Glutamatergic neuron (in vitro differentiated cells): ENCODE data around the gene SWI5. TPM values are rescaled to one million over a fixed set of nuclear protein-coding genes. Genes with fewer than 3 reads are reported as not detected.

Source experiments
- DNase-seq: peaks from one replicate; pipeline ENCODE4 v3.0.0; 2022
- H3K27ac Mint-ChIP-seq: one replicate; pipeline ENCODE4 v1.8.0; 2020; ENCODE audit warnings: mild to moderate bottlenecking, mixed read lengths, inconsistent platforms; ENCODE audit not compliant: unreplicated experiment
- H3K27me3 Mint-ChIP-seq: one replicate; pipeline ENCODE4 v1.8.0; 2020; ENCODE audit warnings: mild to moderate bottlenecking, moderate library complexity, mixed read lengths, inconsistent platforms; ENCODE audit not compliant: unreplicated experiment
- H3K36me3 Mint-ChIP-seq: one replicate; pipeline ENCODE4 v1.8.0; 2020; ENCODE audit warnings: mild to moderate bottlenecking, mixed read lengths, inconsistent platforms; ENCODE audit not compliant: unreplicated experiment
- H3K4me1 Mint-ChIP-seq: one replicate; pipeline ENCODE4 v1.8.0; 2020; ENCODE audit warnings: mild to moderate bottlenecking, low read depth, mixed read lengths, inconsistent platforms; ENCODE audit not compliant: unreplicated experiment
- H3K4me3 Mint-ChIP-seq: one replicate; pipeline ENCODE4 v1.8.0; 2020; ENCODE audit warnings: mild to moderate bottlenecking, mixed read lengths, inconsistent platforms; ENCODE audit not compliant: unreplicated experiment
- H3K9me3 Mint-ChIP-seq: one replicate; pipeline ENCODE4 v1.8.0; 2020; ENCODE audit warnings: mild to moderate bottlenecking, moderate library complexity, mixed read lengths, inconsistent platforms; ENCODE audit not compliant: unreplicated experiment
- total RNA-seq: library from RNA; stranded (reverse); fragmentation: NEBNext Ultra II Directional; extraction: Animal tissue kit (Norgen Biotek cat#: 25700); gene quantifications from one replicate; pipeline ENCODE4 v1.2.1, GENCODE V29; 2021; ENCODE audit not compliant: unreplicated experiment
- TF ChIP-seq, protein P1 (sequence below): fragments of 200-600 bp; sonication (generic); IDR thresholded peaks from one replicate; pipeline ENCODE4 v1.5.0; 2021; ENCODE audit not compliant: partially characterized antibody, unreplicated experiment

The SWI5 gene
- total RNA-seq, 1 donor from 2014 or later: 13.7 TPM

DNA sequence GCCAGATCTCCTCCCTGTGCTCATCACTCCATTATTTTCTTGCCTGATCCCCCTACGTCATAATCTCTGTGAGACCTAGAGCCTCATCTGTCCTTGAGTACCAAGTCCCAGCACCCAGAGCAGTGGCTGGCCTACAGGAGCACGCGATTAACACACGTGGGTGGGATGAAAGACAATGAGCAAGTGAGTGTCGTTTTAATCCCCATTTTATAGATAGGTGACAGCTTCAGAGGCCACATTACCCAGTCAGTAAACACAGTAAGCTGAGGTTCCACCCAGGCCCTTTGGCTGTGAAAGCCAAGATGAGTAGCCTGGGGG, 28.9 kb downstream of the SWI5 start:
- H3K36me3 Mint-ChIP-seq: no peaks in the 10 kb centered on the region
- H3K4me1 Mint-ChIP-seq: no peaks in the 10 kb centered on the region
- H3K27ac Mint-ChIP-seq: no peak overlapping the region
- TF ChIP-seq, protein P1, sequence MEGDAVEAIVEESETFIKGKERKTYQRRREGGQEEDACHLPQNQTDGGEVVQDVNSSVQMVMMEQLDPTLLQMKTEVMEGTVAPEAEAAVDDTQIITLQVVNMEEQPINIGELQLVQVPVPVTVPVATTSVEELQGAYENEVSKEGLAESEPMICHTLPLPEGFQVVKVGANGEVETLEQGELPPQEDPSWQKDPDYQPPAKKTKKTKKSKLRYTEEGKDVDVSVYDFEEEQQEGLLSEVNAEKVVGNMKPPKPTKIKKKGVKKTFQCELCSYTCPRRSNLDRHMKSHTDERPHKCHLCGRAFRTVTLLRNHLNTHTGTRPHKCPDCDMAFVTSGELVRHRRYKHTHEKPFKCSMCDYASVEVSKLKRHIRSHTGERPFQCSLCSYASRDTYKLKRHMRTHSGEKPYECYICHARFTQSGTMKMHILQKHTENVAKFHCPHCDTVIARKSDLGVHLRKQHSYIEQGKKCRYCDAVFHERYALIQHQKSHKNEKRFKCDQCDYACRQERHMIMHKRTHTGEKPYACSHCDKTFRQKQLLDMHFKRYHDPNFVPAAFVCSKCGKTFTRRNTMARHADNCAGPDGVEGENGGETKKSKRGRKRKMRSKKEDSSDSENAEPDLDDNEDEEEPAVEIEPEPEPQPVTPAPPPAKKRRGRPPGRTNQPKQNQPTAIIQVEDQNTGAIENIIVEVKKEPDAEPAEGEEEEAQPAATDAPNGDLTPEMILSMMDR: no peak
- H3K9me3 Mint-ChIP-seq: no peaks in the 10 kb centered on the region
- peaks cover 3% of the 10 kb centered on the region for H3K27me3 Mint-ChIP-seq
- DNase-seq: no peak
- no peak overlapping the region for H3K4me3 Mint-ChIP-seq

DNA sequence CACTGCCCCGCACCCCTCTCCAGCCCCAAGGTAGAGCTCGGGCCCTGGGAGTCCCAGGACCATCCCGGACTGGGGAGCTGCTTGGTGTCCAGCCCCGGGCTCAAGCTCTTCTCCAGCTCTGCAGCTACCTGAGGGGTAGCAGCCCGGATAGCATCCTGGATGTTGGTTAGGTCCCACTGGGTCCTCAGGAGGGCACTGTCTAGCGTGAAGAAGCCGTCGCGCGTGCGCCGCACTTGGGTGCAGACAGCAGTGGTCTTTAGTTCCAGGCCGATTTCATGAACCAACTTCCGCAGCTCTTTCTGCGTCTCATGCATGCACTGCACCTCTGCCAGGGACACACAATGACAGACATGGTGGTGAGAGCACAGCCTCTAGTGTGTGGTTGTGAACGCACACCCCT, 33.5 kb downstream of the SWI5 start:
- Mint-ChIP-seq H3K36me3 (no peaks in the 10 kb centered on the region), H3K9me3 (no peaks in the 10 kb centered on the region), H3K4me1 (no peaks in the 10 kb centered on the region), H3K27ac (no peak overlapping the region), H3K27me3 (no peaks in the 10 kb centered on the region), H3K4me3 (no peak overlapping the region)
- DNase-seq: no peak
- TF ChIP-seq, protein P1: no peak

DNA sequence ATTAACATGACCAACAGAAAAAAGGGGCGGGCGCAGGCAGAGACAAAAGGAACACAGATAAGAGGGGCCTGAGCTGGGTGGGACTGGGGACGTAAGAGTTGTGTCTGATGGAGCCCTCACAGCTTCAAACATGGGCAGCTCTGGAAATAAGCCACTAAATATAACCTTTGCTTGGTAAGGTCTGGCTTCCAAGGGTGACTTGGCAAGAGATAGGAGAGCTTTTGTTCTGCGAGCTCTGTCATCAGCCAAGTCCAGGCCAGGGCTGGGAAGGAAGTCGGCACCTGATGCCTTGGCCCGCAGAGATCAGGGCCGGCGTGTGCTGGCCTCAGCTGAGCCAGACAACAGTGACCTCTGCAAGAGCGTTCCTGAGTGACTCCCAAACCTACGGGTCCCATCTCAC, 34.4 kb downstream of the SWI5 start:
- H3K4me3 Mint-ChIP-seq: no peak overlapping the region
- no peaks in the 10 kb centered on the region for H3K36me3 Mint-ChIP-seq
- H3K27me3 Mint-ChIP-seq: no peaks in the 10 kb centered on the region
- TF ChIP-seq, protein P1: no peak
- H3K4me1 Mint-ChIP-seq: no peaks in the 10 kb centered on the region
- H3K9me3 Mint-ChIP-seq: no peaks in the 10 kb centered on the region
- DNase-seq: no peak
- no peak overlapping the region for H3K27ac Mint-ChIP-seq

DNA sequence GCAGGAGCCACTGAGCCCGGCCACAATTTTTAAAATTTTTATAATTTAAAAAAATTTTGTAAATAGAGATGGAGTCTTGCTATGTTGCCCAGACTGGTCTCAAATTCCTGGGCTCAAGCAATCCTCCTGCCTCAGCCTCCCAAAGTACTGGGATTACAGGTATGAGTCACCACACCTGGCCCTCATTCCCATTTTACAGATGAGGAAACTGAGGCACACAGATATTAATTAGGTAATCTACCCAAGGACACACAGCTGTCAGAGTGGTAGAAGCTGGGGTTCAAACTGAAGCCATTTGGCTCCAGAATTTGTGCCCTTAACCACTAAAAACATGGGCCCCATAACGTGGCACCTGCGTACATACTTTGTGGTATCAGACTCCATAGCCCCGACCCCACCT, 38.6 kb downstream of the SWI5 start:
- TF ChIP-seq, protein P1: no peak
- Mint-ChIP-seq H3K4me3 (no peak overlapping the region), H3K27me3 (peaks cover 1% of the 10 kb centered on the region), H3K4me1 (no peaks in the 10 kb centered on the region), H3K36me3 (no peaks in the 10 kb centered on the region), H3K27ac (no peak overlapping the region), H3K9me3 (peaks cover 2% of the 10 kb centered on the region)
- no peak for DNase-seq

DNA sequence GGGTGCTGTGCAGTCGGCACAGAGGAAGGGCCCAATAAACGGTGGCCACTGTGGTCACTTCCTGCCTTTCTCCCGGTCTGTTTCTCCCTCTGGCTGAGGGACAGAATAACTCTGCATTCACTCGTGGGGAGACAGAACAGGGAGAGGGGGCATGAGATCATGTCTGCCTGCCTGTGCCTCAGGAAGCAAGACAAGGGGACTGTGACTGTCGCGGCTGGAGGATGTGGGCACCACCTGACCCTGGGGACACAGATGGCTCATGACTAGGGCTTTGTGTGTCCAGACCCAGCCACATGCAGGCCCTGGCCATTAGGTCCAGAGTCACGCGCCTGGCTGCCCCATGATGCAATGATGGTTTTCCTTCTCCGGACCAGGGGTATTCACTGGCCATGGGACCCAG, 40.3 kb downstream of the SWI5 start:
- H3K9me3 Mint-ChIP-seq: peaks cover 2% of the 10 kb centered on the region
- DNase-seq: no peak
- no peak overlapping the region for H3K4me3 Mint-ChIP-seq
- H3K36me3 Mint-ChIP-seq: no peaks in the 10 kb centered on the region
- no peaks in the 10 kb centered on the region for H3K4me1 Mint-ChIP-seq
- TF ChIP-seq, protein P1: no peak
- H3K27ac Mint-ChIP-seq: no peak overlapping the region
- peaks cover 1% of the 10 kb centered on the region for H3K27me3 Mint-ChIP-seq
